Measurements from ENCODE around the gene LVRN. TPM values are rescaled to one million over a fixed set of nuclear protein-coding genes. Genes with fewer than 3 reads are reported as not detected.

The LVRN gene
- total and polyA plus RNA-seq, 2 of the 13 experiments (the other 11 are each of a cell fraction or from before 2014, with no cell fraction given), result 0.09 to 0.20 TPM

GRCh38 chr5:115962565-115963402, 509 bp downstream of the LVRN start (continued):
- TF ChIP-seq DDIT3 (CRISPR knock-in tag; IDR thresholded peaks at IDR 0.05), result no peak
- no peak for TF ChIP-seq ZFP82 (CRISPR knock-in tag; IDR thresholded peaks at IDR 0.05; ENCODE audit: borderline replicate concordance)
- 0 out of 2 replicates have a peak, but pooled peaks have one; percentile 28 for TF ChIP-seq ZNF574 (CRISPR knock-in tag; IDR thresholded peaks at IDR 0.05)
- TF ChIP-seq ZNF850 (CRISPR knock-in tag; conservative IDR thresholded peaks at IDR 0.05), result no peak
- TF ChIP-seq CREB1 (IDR thresholded peaks at IDR 0.05), result no peak
- TF ChIP-seq CREB1 (CRISPR knock-in tag; IDR thresholded peaks at IDR 0.05), result no peak
- TF ChIP-seq THAP9 (CRISPR knock-in tag; IDR thresholded peaks at IDR 0.05; ENCODE audit: borderline replicate concordance), result 0 out of 2 replicates have a peak, but pooled peaks have one; percentile 20
- TF ChIP-seq KAT7 (CRISPR knock-in tag; IDR thresholded peaks at IDR 0.05; ENCODE audit: borderline replicate concordance), result no peak
- TF ChIP-seq ELK4 (CRISPR knock-in tag; IDR thresholded peaks at IDR 0.05; ENCODE audit: borderline replicate concordance), result no peak
- TF ChIP-seq NBN (conservative IDR thresholded peaks at IDR 0.05), result no peak
- no peak for TF ChIP-seq TFE3 (CRISPR knock-in tag; IDR thresholded peaks at IDR 0.05)
- TF ChIP-seq FOXP1 (IDR thresholded peaks at IDR 0.05), result no peak
- TF ChIP-seq FOXP1 (CRISPR knock-in tag; IDR thresholded peaks at IDR 0.05), result no peak
- TF ChIP-seq ZNF687 (CRISPR knock-in tag; IDR thresholded peaks at IDR 0.05), result peak; percentile 90
- TF ChIP-seq KDM2A (CRISPR knock-in tag; IDR thresholded peaks at IDR 0.05; ENCODE audit: borderline replicate concordance, low read depth), result no peak; the same call in 1 of the 2 replicates
- TF ChIP-seq MIER3 (CRISPR knock-in tag; IDR thresholded peaks at IDR 0.05; ENCODE audit: borderline replicate concordance), result no peak
